Measurements from ENCODE around the gene ACTRT2.

The ACTRT2 gene

DNA sequence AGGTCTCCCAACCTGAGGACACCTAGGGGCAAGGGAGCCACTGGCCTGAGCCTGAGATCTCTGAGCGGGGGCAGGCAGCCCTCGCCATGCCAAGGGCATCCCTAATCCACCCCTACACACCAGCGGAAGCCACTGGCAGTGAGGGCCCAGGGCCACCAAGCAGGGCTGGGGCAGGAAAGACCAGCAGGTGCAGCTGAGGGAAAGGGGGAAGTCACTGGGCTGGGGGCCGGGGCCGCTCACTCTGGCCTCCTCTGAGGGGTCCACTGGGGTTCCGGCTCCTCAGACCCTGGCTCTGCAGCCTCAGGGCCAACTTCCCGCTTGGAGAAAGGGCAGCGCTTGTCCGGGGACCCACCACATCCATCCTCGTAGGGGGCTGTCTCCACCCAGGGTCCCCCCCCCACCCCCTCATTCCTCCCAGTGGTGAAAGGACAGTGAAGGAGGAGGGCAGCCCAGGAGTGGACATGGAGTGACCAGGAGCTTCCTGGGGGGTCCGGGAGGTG is 42.5 kb upstream of the ACTRT2 start:
- ATAC-seq = no peak
- no peak for TF ChIP-seq SNAI2 (CRISPR knock-in tag; IDR thresholded peaks at IDR 0.05)
- TF ChIP-seq ZFP3 (CRISPR knock-in tag; IDR thresholded peaks at IDR 0.05) = no peak
- no peak for TF ChIP-seq ZC3H10 (CRISPR knock-in tag; IDR thresholded peaks at IDR 0.05)
- TF ChIP-seq ZNF565 (CRISPR knock-in tag; conservative IDR thresholded peaks at IDR 0.05; ENCODE audit: low read depth) = no peak
- no peak for TF ChIP-seq OSR1 (CRISPR knock-in tag; IDR thresholded peaks at IDR 0.05)
- TF ChIP-seq ZNF8 (CRISPR knock-in tag; IDR thresholded peaks at IDR 0.05) = no peak
- TF ChIP-seq ZNF70 (CRISPR knock-in tag; IDR thresholded peaks at IDR 0.05) = no peak
- no peak for TF ChIP-seq RARB (CRISPR knock-in tag; IDR thresholded peaks at IDR 0.05)
- no peak for TF ChIP-seq ISL1 (CRISPR knock-in tag; IDR thresholded peaks at IDR 0.05)
- TF ChIP-seq, protein P1, sequence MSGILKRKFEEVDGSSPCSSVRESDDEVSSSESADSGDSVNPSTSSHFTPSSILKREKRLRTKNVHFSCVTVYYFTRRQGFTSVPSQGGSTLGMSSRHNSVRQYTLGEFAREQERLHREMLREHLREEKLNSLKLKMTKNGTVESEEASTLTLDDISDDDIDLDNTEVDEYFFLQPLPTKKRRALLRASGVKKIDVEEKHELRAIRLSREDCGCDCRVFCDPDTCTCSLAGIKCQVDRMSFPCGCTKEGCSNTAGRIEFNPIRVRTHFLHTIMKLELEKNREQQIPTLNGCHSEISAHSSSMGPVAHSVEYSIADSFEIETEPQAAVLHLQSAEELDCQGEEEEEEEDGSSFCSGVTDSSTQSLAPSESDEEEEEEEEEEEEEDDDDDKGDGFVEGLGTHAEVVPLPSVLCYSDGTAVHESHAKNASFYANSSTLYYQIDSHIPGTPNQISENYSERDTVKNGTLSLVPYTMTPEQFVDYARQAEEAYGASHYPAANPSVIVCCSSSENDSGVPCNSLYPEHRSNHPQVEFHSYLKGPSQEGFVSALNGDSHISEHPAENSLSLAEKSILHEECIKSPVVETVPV (CRISPR knock-in tag; IDR thresholded peaks at IDR 0.05) = no peak
- TF ChIP-seq, protein P2, sequence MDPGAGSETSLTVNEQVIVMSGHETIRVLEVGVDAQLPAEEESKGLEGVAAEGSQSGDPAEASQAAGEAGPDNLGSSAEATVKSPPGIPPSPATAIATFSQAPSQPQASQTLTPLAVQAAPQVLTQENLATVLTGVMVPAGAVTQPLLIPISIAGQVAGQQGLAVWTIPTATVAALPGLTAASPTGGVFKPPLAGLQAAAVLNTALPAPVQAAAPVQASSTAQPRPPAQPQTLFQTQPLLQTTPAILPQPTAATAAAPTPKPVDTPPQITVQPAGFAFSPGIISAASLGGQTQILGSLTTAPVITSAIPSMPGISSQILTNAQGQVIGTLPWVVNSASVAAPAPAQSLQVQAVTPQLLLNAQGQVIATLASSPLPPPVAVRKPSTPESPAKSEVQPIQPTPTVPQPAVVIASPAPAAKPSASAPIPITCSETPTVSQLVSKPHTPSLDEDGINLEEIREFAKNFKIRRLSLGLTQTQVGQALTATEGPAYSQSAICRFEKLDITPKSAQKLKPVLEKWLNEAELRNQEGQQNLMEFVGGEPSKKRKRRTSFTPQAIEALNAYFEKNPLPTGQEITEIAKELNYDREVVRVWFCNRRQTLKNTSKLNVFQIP (CRISPR knock-in tag; IDR thresholded peaks at IDR 0.05; ENCODE audit: borderline replicate concordance, low read depth) = no peak
- TF ChIP-seq PPARA (CRISPR knock-in tag; IDR thresholded peaks at IDR 0.05; ENCODE audit: borderline replicate concordance) = no peak

DNA sequence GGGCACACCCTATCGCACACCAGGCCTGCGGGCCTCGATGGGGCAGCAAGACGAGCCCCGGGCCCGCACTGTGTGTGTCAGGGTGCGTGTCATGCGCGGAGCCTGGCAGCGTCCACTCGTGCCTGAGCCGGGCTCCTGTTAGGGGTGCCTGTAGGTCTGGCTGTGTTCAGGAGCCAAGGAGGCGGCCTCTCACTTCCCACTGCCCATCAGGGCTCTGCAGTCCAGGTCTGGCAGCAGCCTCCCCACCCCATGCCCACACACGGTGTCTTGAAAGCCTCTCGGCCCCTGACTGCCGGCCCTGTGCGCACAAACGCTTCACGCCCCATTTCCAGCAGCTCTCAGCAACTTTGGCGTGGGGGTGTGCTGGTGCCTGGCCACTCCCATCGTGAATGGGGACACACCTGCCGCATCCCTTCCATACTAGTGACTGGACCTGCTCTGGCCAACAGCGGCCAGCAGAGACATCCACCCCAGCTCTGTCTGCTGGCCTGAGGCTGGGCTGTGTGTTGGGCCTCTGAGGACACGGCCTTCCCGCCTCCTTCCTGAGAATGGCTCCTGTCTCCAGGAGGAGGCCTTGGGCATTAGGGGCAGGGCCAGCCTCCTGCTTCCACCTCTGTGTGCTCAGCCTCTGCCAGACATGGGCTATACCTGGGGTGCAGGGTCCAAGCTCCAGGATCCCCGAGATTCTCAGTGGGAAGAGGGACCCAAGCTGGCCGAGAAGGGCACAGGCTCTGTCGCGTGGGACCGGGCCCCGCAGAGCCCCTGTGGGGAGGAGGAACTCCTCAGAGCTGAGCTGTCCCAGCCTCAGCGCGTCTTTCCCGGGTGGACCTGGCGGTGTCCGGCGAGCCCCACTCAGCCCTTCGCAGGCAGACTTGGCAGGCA is 41.8 kb upstream of the ACTRT2 start:
- TF ChIP-seq CSDC2 (CRISPR knock-in tag; IDR thresholded peaks at IDR 0.05) = no peak
- no peak for TF ChIP-seq RARB (CRISPR knock-in tag; IDR thresholded peaks at IDR 0.05)
- TF ChIP-seq, protein P3, sequence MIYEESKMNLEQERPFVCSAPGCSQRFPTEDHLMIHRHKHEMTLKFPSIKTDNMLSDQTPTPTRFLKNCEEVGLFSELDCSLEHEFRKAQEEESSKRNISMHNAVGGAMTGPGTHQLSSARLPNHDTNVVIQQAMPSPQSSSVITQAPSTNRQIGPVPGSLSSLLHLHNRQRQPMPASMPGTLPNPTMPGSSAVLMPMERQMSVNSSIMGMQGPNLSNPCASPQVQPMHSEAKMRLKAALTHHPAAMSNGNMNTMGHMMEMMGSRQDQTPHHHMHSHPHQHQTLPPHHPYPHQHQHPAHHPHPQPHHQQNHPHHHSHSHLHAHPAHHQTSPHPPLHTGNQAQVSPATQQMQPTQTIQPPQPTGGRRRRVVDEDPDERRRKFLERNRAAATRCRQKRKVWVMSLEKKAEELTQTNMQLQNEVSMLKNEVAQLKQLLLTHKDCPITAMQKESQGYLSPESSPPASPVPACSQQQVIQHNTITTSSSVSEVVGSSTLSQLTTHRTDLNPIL (CRISPR knock-in tag; IDR thresholded peaks at IDR 0.05; ENCODE audit: low read depth) = no peak
- no peak for TF ChIP-seq ZC3H10 (CRISPR knock-in tag; IDR thresholded peaks at IDR 0.05)
- no peak for TF ChIP-seq ZFP30 (CRISPR knock-in tag; IDR thresholded peaks at IDR 0.05)
- TF ChIP-seq TOX (CRISPR knock-in tag; IDR thresholded peaks at IDR 0.05; ENCODE audit: borderline replicate concordance) = no peak
- no peak for TF ChIP-seq ZFP3 (CRISPR knock-in tag; IDR thresholded peaks at IDR 0.05)
- TF ChIP-seq ARNTL (CRISPR knock-in tag; IDR thresholded peaks at IDR 0.05; ENCODE audit: borderline replicate concordance, low read depth) = no peak
- TF ChIP-seq TCF4 (CRISPR knock-in tag; IDR thresholded peaks at IDR 0.05; ENCODE audit: borderline replicate concordance) = no peak
- TF ChIP-seq, protein P2 (CRISPR knock-in tag; IDR thresholded peaks at IDR 0.05; ENCODE audit: borderline replicate concordance, low read depth) = no peak
- TF ChIP-seq ESRRG (CRISPR knock-in tag; IDR thresholded peaks at IDR 0.05) = no peak
- no peak for TF ChIP-seq ZNF8 (CRISPR knock-in tag; IDR thresholded peaks at IDR 0.05)
- TF ChIP-seq ZNF565 (CRISPR knock-in tag; conservative IDR thresholded peaks at IDR 0.05; ENCODE audit: low read depth) = no peak
- no peak for ATAC-seq

GRCh38 chr1:2980073-2980791 is 41.0 kb upstream of the ACTRT2 start:
- TF ChIP-seq TCF4 (CRISPR knock-in tag; IDR thresholded peaks at IDR 0.05; ENCODE audit: borderline replicate concordance) = no peak
- no peak for ATAC-seq

DNA sequence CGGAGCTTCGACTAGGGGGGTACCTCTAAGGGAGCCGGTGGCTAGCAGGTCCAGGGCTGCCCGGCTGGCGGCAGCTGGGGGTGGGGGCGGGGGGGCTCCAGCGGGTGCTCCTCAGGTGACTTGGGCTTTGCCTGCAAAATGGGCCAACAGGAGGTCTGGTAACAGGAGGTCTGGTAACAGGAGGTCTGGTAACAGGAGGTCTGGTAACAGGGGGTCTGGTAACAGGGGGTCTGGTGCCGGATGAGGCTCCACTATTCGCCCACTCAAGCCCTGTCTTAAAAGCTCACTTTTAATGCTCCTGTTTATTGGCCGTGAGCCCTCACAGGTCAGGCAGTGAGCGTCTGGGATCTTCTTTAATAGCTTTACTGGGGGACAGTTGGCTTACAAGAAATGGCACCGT is 40.4 kb upstream of the ACTRT2 start:
- ATAC-seq = no peak
- TF ChIP-seq ISL1 (CRISPR knock-in tag; IDR thresholded peaks at IDR 0.05) (no peak), ARNTL (CRISPR knock-in tag; IDR thresholded peaks at IDR 0.05; ENCODE audit: borderline replicate concordance, low read depth) (no peak), RARB (CRISPR knock-in tag; IDR thresholded peaks at IDR 0.05) (no peak), BACH2 (CRISPR knock-in tag; IDR thresholded peaks at IDR 0.05; ENCODE audit: borderline replicate concordance) (no peak), CSDC2 (CRISPR knock-in tag; IDR thresholded peaks at IDR 0.05) (no peak)

Data from SK-N-SH treated with all-trans-retinoic acid at 6 μM for 48 hours (cell line).